ENCODE results near the gene TRIM71. TPM values are rescaled to one million over a fixed set of nuclear protein-coding genes. Genes with fewer than 3 reads are reported as not detected.

The TRIM71 gene
- total and polyA plus RNA-seq, 2 of the 13 experiments (the other 11 are each of a cell fraction or from before 2014, with no cell fraction given) = 21.7 to 76.9 TPM

GRCh38 chr3:32780735-32781210, 37.0 kb upstream of the TRIM71 start (continued):
- TF ChIP-seq, protein P1, sequence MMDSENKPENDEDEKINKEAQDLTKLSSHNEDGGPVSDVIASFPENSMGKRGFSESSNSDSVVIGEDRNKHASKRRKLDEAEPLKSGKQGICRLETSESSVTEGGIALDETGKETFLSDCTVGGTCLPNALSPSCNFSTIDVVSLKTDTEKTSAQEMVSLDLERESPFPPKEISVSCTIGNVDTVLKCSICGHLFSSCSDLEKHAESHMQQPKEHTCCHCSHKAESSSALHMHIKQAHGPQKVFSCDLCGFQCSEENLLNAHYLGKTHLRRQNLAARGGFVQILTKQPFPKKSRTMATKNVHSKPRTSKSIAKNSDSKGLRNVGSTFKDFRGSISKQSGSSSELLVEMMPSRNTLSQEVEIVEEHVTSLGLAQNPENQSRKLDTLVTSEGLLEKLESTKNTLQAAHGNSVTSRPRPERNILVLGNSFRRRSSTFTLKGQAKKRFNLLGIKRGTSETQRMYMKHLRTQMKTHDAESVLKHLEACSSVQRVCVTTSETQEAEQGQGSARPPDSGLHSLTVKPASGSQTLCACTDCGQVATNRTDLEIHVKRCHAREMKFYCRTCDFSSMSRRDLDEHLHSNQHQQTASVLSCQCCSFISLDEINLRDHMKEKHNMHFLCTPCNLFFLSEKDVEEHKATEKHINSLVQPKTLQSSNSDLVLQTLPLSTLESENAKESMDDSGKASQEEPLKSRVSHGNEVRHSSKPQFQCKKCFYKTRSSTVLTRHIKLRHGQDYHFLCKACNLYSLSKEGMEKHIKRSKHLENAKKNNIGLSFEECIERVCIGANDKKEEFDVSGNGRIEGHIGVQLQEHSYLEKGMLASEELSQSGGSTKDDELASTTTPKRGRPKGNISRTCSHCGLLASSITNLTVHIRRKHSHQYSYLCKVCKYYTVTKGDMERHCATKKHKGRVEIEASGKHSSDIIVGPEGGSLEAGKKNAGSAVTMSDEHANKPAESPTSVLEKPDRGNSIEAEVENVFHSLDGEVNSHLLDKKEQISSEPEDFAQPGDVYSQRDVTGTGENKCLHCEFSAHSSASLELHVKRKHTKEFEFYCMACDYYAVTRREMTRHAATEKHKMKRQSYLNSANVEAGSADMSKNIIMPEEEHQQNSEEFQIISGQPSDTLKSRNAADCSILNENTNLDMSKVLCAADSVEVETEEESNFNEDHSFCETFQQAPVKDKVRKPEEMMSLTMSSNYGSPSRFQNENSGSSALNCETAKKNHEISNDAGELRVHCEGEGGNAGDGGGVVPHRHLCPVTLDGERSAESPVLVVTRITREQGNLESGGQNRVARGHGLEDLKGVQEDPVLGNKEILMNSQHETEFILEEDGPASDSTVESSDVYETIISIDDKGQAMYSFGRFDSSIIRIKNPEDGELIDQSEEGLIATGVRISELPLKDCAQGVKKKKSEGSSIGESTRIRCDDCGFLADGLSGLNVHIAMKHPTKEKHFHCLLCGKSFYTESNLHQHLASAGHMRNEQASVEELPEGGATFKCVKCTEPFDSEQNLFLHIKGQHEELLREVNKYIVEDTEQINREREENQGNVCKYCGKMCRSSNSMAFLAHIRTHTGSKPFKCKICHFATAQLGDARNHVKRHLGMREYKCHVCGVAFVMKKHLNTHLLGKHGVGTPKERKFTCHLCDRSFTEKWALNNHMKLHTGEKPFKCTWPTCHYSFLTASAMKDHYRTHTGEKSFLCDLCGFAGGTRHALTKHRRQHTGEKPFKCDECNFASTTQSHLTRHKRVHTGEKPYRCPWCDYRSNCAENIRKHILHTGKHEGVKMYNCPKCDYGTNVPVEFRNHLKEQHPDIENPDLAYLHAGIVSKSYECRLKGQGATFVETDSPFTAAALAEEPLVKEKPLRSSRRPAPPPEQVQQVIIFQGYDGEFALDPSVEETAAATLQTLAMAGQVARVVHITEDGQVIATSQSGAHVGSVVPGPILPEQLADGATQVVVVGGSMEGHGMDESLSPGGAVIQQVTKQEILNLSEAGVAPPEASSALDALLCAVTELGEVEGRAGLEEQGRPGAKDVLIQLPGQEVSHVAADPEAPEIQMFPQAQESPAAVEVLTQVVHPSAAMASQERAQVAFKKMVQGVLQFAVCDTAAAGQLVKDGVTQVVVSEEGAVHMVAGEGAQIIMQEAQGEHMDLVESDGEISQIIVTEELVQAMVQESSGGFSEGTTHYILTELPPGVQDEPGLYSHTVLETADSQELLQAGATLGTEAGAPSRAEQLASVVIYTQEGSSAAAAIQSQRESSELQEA (CRISPR knock-in tag; IDR thresholded peaks at IDR 0.05; ENCODE audit: not compliant biosample characterization) = no peak
- TF ChIP-seq CHCHD3 (CRISPR knock-in tag; IDR thresholded peaks at IDR 0.05) = no peak
- no peak for TF ChIP-seq ZNF572 (CRISPR knock-in tag; IDR thresholded peaks at IDR 0.05)
- peak; percentile 21; the same call in 1 of the 2 replicates for TF ChIP-seq SOX13 (IDR thresholded peaks at IDR 0.05)
- TF ChIP-seq SOX13 (CRISPR knock-in tag; conservative IDR thresholded peaks at IDR 0.05 in 1 of 2, IDR thresholded peaks at IDR 0.05 in 1 of 2) = peak in 1 of 2 experiments; percentile 83; a peak in 2 of 4 replicates
- TF ChIP-seq GFI1 (CRISPR knock-in tag; IDR thresholded peaks at IDR 0.05; ENCODE audit: borderline replicate concordance) = no peak
- 0 out of 2 replicates have a peak, but pooled peaks have one; percentile 28 for TF ChIP-seq ZNF703 (CRISPR knock-in tag; IDR thresholded peaks at IDR 0.05; ENCODE audit: borderline replicate concordance)
- TF ChIP-seq SNAI1 (CRISPR knock-in tag; IDR thresholded peaks at IDR 0.05; ENCODE audit: borderline replicate concordance) = no peak
- TF ChIP-seq FOXJ3 (CRISPR knock-in tag; IDR thresholded peaks at IDR 0.05; ENCODE audit: borderline replicate concordance) = peak; percentile 29; the same call in 1 of the 2 replicates
- TF ChIP-seq HOXA9 (CRISPR knock-in tag; IDR thresholded peaks at IDR 0.05; ENCODE audit: borderline replicate concordance) = no peak
- TF ChIP-seq ZNF432 (CRISPR knock-in tag; IDR thresholded peaks at IDR 0.05; ENCODE audit: borderline replicate concordance) = no peak
- no peak for TF ChIP-seq TRIM24 (CRISPR knock-in tag; IDR thresholded peaks at IDR 0.05)
- TF ChIP-seq, protein P2, sequence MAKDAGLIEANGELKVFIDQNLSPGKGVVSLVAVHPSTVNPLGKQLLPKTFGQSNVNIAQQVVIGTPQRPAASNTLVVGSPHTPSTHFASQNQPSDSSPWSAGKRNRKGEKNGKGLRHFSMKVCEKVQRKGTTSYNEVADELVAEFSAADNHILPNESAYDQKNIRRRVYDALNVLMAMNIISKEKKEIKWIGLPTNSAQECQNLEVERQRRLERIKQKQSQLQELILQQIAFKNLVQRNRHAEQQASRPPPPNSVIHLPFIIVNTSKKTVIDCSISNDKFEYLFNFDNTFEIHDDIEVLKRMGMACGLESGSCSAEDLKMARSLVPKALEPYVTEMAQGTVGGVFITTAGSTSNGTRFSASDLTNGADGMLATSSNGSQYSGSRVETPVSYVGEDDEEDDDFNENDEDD (CRISPR knock-in tag; IDR thresholded peaks at IDR 0.05; ENCODE audit: borderline replicate concordance) = peak; percentile 20; the same call in 1 of the 2 replicates
- TF ChIP-seq ZNF503 (CRISPR knock-in tag; IDR thresholded peaks at IDR 0.05) = 0 out of 2 replicates have a peak, but pooled peaks have one; percentile 39
- TF ChIP-seq ZNF761 (CRISPR knock-in tag; conservative IDR thresholded peaks at IDR 0.05) = no peak
- TF ChIP-seq ZNF24 (IDR thresholded peaks at IDR 0.05) = no peak
- no peak for TF ChIP-seq ZFP62 (CRISPR knock-in tag; IDR thresholded peaks at IDR 0.05)
- TF ChIP-seq TBX2 (CRISPR knock-in tag; IDR thresholded peaks at IDR 0.05; ENCODE audit: borderline replicate concordance) = peak; percentile 56; the same call in 1 of the 2 replicates
- no peak for TF ChIP-seq ZNF207 (IDR thresholded peaks at IDR 0.05; ENCODE audit: borderline replicate concordance)

All from HepG2 (cell line).